ENCODE results near the gene PITPNC1. TPM values are rescaled to one million over a fixed set of nuclear protein-coding genes. Genes with fewer than 3 reads are reported as not detected.

Gene PITPNC1
- total and polyA plus RNA-seq, 2 of the 13 experiments (the other 11 are each of a cell fraction or from before 2014, with no cell fraction given): 4.1 to 5.7 TPM

DNA sequence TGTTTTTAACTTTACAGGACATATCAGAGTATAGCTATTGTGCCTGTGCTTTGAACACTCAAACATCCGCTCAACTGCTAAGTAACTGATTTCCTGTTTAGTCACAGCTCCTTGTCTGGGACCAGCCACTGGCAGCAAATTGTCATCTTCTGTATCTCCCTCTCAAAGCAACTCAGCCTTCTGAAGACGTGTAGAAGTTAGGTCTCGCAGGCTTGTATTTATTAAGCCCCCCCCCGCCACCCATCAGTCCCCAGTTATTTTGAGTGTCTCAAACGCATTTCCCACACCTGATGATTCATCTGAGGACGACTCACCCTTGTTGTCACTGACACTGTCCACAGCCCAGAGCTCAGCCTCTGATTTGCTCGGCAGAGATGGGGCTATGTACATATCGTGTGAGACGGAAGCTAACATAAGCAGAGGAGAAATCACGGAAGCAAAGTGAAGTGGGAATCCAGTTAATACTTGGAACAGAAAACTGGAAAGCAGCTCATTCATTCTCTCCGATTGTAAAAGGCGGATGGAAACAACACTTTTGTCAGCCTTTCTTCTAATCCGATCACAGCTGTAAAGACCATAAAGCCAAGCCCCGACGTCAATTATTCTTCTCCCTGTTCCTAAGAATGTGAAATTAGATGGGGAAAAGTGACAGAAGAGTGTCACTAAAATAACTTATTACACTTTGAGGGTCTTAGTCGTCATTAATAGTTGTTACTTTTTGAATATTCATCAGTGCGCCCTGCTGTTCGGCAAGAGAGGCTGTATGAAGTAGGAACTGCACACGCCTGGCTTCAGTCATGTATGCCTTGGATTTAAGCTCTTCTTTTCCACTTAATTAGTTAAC lies 64.2 kb downstream of the PITPNC1 start (continued):
- TF ChIP-seq POGK (CRISPR knock-in tag; conservative IDR thresholded peaks at IDR 0.05) (no peak), ZNF775 (CRISPR knock-in tag; IDR thresholded peaks at IDR 0.05; ENCODE audit: borderline replicate concordance) (no peak), PAWR (CRISPR knock-in tag; IDR thresholded peaks at IDR 0.05; ENCODE audit: borderline replicate concordance) (no peak), GMEB2 (CRISPR knock-in tag; IDR thresholded peaks at IDR 0.05; ENCODE audit: low read depth) (no peak)
- TF ChIP-seq, protein P1, sequence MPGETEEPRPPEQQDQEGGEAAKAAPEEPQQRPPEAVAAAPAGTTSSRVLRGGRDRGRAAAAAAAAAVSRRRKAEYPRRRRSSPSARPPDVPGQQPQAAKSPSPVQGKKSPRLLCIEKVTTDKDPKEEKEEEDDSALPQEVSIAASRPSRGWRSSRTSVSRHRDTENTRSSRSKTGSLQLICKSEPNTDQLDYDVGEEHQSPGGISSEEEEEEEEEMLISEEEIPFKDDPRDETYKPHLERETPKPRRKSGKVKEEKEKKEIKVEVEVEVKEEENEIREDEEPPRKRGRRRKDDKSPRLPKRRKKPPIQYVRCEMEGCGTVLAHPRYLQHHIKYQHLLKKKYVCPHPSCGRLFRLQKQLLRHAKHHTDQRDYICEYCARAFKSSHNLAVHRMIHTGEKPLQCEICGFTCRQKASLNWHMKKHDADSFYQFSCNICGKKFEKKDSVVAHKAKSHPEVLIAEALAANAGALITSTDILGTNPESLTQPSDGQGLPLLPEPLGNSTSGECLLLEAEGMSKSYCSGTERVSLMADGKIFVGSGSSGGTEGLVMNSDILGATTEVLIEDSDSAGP (CRISPR knock-in tag; IDR thresholded peaks at IDR 0.05; ENCODE audit: borderline replicate concordance): no peak

DNA sequence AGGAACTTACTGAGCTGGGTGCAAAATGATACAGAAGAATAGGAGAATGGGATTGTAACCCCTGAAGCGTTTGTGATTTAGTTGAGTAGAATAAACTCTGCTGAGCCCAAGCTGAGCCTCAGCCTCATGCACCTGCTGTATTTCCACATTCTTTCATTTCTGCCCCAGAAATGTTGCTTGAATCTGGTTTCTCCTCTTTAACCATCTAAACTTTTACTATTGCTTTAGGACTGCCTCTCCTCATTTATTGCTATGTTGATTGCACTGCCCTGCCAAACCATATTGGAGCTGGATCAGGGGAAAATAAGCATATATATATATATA lies 64.8 kb downstream of the PITPNC1 start:
- TF ChIP-seq ZNF121 (CRISPR knock-in tag; IDR thresholded peaks at IDR 0.05) (no peak), GLI4 (CRISPR knock-in tag; IDR thresholded peaks at IDR 0.05; ENCODE audit: borderline replicate concordance) (no peak)
- TF ChIP-seq, protein P2, sequence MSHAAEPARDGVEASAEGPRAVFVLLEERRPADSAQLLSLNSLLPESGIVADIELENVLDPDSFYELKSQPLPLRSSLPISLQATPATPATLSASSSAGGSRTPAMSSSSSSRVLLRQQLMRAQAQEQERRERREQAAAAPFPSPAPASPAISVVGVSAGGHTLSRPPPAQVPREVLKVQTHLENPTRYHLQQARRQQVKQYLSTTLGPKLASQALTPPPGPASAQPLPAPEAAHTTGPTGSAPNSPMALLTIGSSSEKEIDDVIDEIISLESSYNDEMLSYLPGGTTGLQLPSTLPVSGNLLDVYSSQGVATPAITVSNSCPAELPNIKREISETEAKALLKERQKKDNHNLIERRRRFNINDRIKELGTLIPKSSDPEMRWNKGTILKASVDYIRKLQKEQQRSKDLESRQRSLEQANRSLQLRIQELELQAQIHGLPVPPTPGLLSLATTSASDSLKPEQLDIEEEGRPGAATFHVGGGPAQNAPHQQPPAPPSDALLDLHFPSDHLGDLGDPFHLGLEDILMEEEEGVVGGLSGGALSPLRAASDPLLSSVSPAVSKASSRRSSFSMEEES (CRISPR knock-in tag; IDR thresholded peaks at IDR 0.05): no peak
- TF ChIP-seq, protein P3, sequence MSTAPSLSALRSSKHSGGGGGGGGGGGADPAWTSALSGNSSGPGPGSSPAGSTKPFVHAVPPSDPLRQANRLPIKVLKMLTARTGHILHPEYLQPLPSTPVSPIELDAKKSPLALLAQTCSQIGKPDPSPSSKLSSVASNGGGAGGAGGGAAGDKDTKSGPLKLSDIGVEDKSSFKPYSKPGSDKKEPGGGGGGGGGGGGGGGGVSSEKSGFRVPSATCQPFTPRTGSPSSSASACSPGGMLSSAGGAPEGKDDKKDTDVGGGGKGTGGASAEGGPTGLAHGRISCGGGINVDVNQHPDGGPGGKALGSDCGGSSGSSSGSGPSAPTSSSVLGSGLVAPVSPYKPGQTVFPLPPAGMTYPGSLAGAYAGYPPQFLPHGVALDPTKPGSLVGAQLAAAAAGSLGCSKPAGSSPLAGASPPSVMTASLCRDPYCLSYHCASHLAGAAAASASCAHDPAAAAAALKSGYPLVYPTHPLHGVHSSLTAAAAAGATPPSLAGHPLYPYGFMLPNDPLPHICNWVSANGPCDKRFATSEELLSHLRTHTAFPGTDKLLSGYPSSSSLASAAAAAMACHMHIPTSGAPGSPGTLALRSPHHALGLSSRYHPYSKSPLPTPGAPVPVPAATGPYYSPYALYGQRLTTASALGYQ (CRISPR knock-in tag; IDR thresholded peaks at IDR 0.05): no peak
- TF ChIP-seq, protein P4, sequence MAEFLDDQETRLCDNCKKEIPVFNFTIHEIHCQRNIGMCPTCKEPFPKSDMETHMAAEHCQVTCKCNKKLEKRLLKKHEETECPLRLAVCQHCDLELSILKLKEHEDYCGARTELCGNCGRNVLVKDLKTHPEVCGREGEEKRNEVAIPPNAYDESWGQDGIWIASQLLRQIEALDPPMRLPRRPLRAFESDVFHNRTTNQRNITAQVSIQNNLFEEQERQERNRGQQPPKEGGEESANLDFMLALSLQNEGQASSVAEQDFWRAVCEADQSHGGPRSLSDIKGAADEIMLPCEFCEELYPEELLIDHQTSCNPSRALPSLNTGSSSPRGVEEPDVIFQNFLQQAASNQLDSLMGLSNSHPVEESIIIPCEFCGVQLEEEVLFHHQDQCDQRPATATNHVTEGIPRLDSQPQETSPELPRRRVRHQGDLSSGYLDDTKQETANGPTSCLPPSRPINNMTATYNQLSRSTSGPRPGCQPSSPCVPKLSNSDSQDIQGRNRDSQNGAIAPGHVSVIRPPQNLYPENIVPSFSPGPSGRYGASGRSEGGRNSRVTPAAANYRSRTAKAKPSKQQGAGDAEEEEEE (CRISPR knock-in tag; IDR thresholded peaks at IDR 0.05; ENCODE audit: borderline replicate concordance): no peak
- Histone ChIP-seq H2AFZ (ENCODE audit: low read length) (no peak overlapping the region), H3K4me2 (ENCODE audit: low read depth, low read length) (no peak overlapping the region), H3K27me3 (ENCODE audit: control insufficient read depth in 1 of 2, insufficient read depth in 2 of 2, low read length in 2 of 2) (no peaks in the 10 kb centered on the region), H3K36me3 (replicated peaks in 1 of 2; ENCODE audit: control insufficient read depth in 1 of 2, insufficient read depth in 2 of 2, low read length in 2 of 2) (no peaks in the 10 kb centered on the region), H4K20me1 (ENCODE audit: insufficient read depth, low read length) (no peaks in the 10 kb centered on the region), H3K4me3 (replicated peaks in 1 of 3; ENCODE audit: insufficient read depth in 1 of 3, low read depth in 2 of 3, low read length in 3 of 3) (no peak overlapping the region), H3K9ac (ENCODE audit: insufficient read depth, low read depth, low read length) (no peak overlapping the region), H3K79me2 (ENCODE audit: insufficient read depth, low read length) (no peaks in the 10 kb centered on the region), H3K4me1 (ENCODE audit: insufficient read depth, low read length) (peaks cover 28% of the 10 kb centered on the region), H3K27ac (ENCODE audit: extremely low read length, insufficient read depth, low read length) (no peak overlapping the region), H3K9me3 (ENCODE audit: low read length) (no peaks in the 10 kb centered on the region)
- intact Hi-C loops (cut with micrococcal nuclease; ENCODE audit: unreplicated experiment) (no loop called here), in situ Hi-C loops (cut with HindIII; ENCODE audit: extremely low pct_ligation_motif_present, low pct_unique_long_range_greater_than_20kb) (no loop called here)
- ChIA-PET POLR2A (no interaction called here), CTCF (ENCODE audit: low intra/inter-chr PET ratio, low total read pairs) (no interaction called here)
- 56% methylated on average over 1 of the region's 1 CpG for WGBS (ENCODE audit: low lambda C conversion rate)
- FAIRE-seq: no peak
- no peak for DNase-seq (ENCODE audit: low spot score)
- no peak for ATAC-seq
- BruUV-seq (replicated peaks): no TSS peak
